HepG2 (cell line): ENCODE measurements around the gene CA12. TPM values are rescaled to one million over a fixed set of nuclear protein-coding genes. Genes with fewer than 3 reads are reported as not detected.

Experiments
- CREB1 ChIP-seq, 2 experiments: fragments of 450-650 bp in 1 of 2; IDR thresholded peaks; 2 replicates each; pipeline ENCODE4 v1.6.1; 2016 to 2017; ENCODE audit warnings: control low read depth in 1 of 2, mild to moderate bottlenecking in 1 of 2, missing compliant biosample characterization in 1 of 2, missing genetic modification characterization in 1 of 2
- KDM5A ChIP-seq: fragments of 200-600 bp; sonication (generic); IDR thresholded peaks from 2 replicates; pipeline ENCODE4 v1.7.0; 2018; ENCODE audit warnings: antibody characterized with exemption, mild to moderate bottlenecking, low read length, borderline replicate concordance
- KMT2A ChIP-seq: sonication (generic); formaldehyde crosslinking; IDR thresholded peaks from 2 replicates; pipeline ENCODE4 v1.4.0; 2020; ENCODE audit warnings: missing genetic modification reagents
- LCORL ChIP-seq, 2 experiments: fragments of 450-650 bp in 1 of 2; sonication (generic) in 1 of 2; formaldehyde crosslinking in 1 of 2; IDR thresholded peaks; 2 replicates each; pipeline versions ENCODE4 v1.5.0 to v1.6.1; 2017 to 2020; ENCODE audit warnings: antibody characterized with exemption in 1 of 2, missing genetic modification reagents in 1 of 2
- NKX3-1 ChIP-seq: sonication (generic); formaldehyde crosslinking; IDR thresholded peaks from 2 replicates; pipeline ENCODE4 v1.5.0; 2020; ENCODE audit warnings: missing genetic modification reagents
- PCBP1 ChIP-seq: fragments of 200-400 bp; formaldehyde crosslinking; IDR thresholded peaks from 2 replicates; pipeline ENCODE4 v1.6.1; 2017; ENCODE audit warnings: mild to moderate bottlenecking, low read depth, low read length, borderline replicate concordance
- RELA ChIP-seq: sonication (generic); formaldehyde crosslinking; IDR thresholded peaks from 2 replicates; pipeline ENCODE4 v1.4.0; 2020; ENCODE audit warnings: missing genetic modification reagents
- RXRB ChIP-seq: IDR thresholded peaks from 2 replicates; pipeline ENCODE4 v1.6.1; 2016; ENCODE audit warnings: borderline replicate concordance, missing genetic modification reagents, missing compliant biosample characterization
- SIN3A ChIP-seq: IDR thresholded peaks from 2 replicates; pipeline ENCODE4 v1.6.1; 2011; ENCODE audit warnings: low read depth, mild to moderate bottlenecking, control low read depth, low read length, borderline replicate concordance
- SIX1 ChIP-seq: sonication (generic); formaldehyde crosslinking; IDR thresholded peaks from 2 replicates; pipeline ENCODE4 v1.4.0; 2020; ENCODE audit warnings: missing genetic modification reagents, borderline replicate concordance
- SUZ12 ChIP-seq: fragments of 150-350 bp; IDR thresholded peaks from 2 replicates; pipeline ENCODE4 v1.6.1; 2014; ENCODE audit warnings: low read depth, low read length
- WIZ ChIP-seq: sonication (generic); formaldehyde crosslinking; IDR thresholded peaks from 2 replicates; pipeline ENCODE4 v1.5.1; 2020; ENCODE audit warnings: mild to moderate bottlenecking, missing genetic modification reagents
- ZBTB2 ChIP-seq: sonication (generic); formaldehyde crosslinking; IDR thresholded peaks from 2 replicates; pipeline ENCODE4 v1.8.0; 2022; ENCODE audit warnings: low read depth, missing genetic modification reagents
- ZGPAT ChIP-seq: IDR thresholded peaks from 2 replicates; pipeline ENCODE4 v1.6.1; 2016; ENCODE audit warnings: mild to moderate bottlenecking
- ZNF230 ChIP-seq: sonication (generic); formaldehyde crosslinking; IDR thresholded peaks from 2 replicates; pipeline ENCODE4 v1.4.0; 2020; ENCODE audit warnings: mild to moderate bottlenecking, missing genetic modification reagents
- ZNF431 ChIP-seq: sonication (generic); formaldehyde crosslinking; IDR thresholded peaks from 2 replicates; pipeline ENCODE4 v1.9.0; 2022; ENCODE audit warnings: missing genetic modification reagents, low read depth, mild to moderate bottlenecking, borderline replicate concordance
- ZNF446 ChIP-seq: sonication (generic); formaldehyde crosslinking; IDR thresholded peaks from 2 replicates; pipeline ENCODE4 v1.5.0; 2020; ENCODE audit warnings: mild to moderate bottlenecking, missing genetic modification reagents
- ZNF468 ChIP-seq: sonication (generic); formaldehyde crosslinking; IDR thresholded peaks from 2 replicates; pipeline ENCODE4 v1.8.0; 2022; ENCODE audit warnings: mild to moderate bottlenecking, moderate library complexity, missing genetic modification reagents
- ZNF564 ChIP-seq: sonication (generic); formaldehyde crosslinking; IDR thresholded peaks from 2 replicates; pipeline ENCODE4 v1.8.1; 2023; ENCODE audit warnings: mild to moderate bottlenecking, missing genetic modification reagents
- ZNF773 ChIP-seq: sonication (generic); formaldehyde crosslinking; IDR thresholded peaks from 2 replicates; pipeline ENCODE4 v1.4.0; 2020; ENCODE audit warnings: missing genetic modification reagents, borderline replicate concordance
- ZNF841 ChIP-seq: sonication (generic); formaldehyde crosslinking; IDR thresholded peaks from 2 replicates; pipeline ENCODE4 v1.8.1; 2023; ENCODE audit warnings: missing genetic modification reagents, borderline replicate concordance
- ZNF879 ChIP-seq: sonication (generic); formaldehyde crosslinking; IDR thresholded peaks from 2 replicates; pipeline ENCODE4 v1.8.1; 2023; ENCODE audit warnings: missing genetic modification reagents
- ZSCAN25 ChIP-seq: sonication (generic); formaldehyde crosslinking; IDR thresholded peaks from 2 replicates; pipeline ENCODE4 v1.8.0; 2022; ENCODE audit warnings: mild to moderate bottlenecking, missing genetic modification reagents
- polyA plus RNA-seq, 8 experiments: library from polyadenylated mRNA; depleted of rRNA in 3 of 8; stranded (reverse) in 7 of 8; unstranded in 1 of 8; fragments of >200 nt; fragmentation: Illumina TruSeq in 4 of 8; extraction: Trizol in 4 of 8; gene quantifications; 2 replicates each; pipeline versions ENCODE4 v1.2.1 to v1.2.3, GENCODE V29; 2011 to 2016; ENCODE audit warnings: low read depth in 4 of 8, missing spikeins in 1 of 8, mixed read lengths in 1 of 8; ENCODE audit not compliant: insufficient read depth in 1 of 8
- total RNA-seq, 5 experiments: library from RNA; depleted of rRNA; stranded (reverse); fragments of >200 nt; fragmentation: Illumina TruSeq; extraction: Trizol; gene quantifications; 2 replicates each; pipeline ENCODE4 v1.2.3, GENCODE V29; 2016; ENCODE audit warnings: low read depth in 1 of 5
- TF ChIP-seq, protein P1 (sequence below): sonication (generic); formaldehyde crosslinking; IDR thresholded peaks from 2 replicates; pipeline ENCODE4 v1.4.0; 2020; ENCODE audit warnings: missing genetic modification reagents, borderline replicate concordance

CA12 gene
- total and polyA plus RNA-seq, 2 of the 13 experiments (the other 11 are each of a cell fraction or from before 2014, with no cell fraction given) = 0.07 to 0.20 TPM

GRCh38 chr15:63401714-63402497, 20.3 kb upstream of the CA12 start (continued):
- TF ChIP-seq ZBTB2 (CRISPR knock-in tag) (no peak), ZNF431 (CRISPR knock-in tag) (0 out of 2 replicates have a peak, but pooled peaks have one; percentile 26), PCBP1 (no peak), SUZ12 (no peak), RXRB (CRISPR knock-in tag) (0 out of 2 replicates have a peak, but pooled peaks have one; percentile 39), ZNF446 (CRISPR knock-in tag) (no peak), ZNF773 (CRISPR knock-in tag) (no peak), CREB1 (IDR thresholded peaks at IDR 0.05) (no peak), CREB1 (CRISPR knock-in tag; IDR thresholded peaks at IDR 0.05) (no peak), SIN3A (no peak), NKX3-1 (CRISPR knock-in tag) (no peak), SIX1 (no peak), ZNF230 (no peak), ZNF841 (CRISPR knock-in tag) (no peak), KMT2A (CRISPR knock-in tag) (no peak), KDM5A (no peak), ZGPAT (peak; percentile 46; the same call in 1 of the 2 replicates), ZNF468 (CRISPR knock-in tag) (no peak), ZNF564 (no peak), LCORL (IDR thresholded peaks at IDR 0.05) (no peak), LCORL (CRISPR knock-in tag; IDR thresholded peaks at IDR 0.05) (peak; percentile 72), RELA (no peak), ZSCAN25 (no peak), ZNF879 (CRISPR knock-in tag) (no peak), WIZ (CRISPR knock-in tag) (no peak)
- TF ChIP-seq, protein P1, sequence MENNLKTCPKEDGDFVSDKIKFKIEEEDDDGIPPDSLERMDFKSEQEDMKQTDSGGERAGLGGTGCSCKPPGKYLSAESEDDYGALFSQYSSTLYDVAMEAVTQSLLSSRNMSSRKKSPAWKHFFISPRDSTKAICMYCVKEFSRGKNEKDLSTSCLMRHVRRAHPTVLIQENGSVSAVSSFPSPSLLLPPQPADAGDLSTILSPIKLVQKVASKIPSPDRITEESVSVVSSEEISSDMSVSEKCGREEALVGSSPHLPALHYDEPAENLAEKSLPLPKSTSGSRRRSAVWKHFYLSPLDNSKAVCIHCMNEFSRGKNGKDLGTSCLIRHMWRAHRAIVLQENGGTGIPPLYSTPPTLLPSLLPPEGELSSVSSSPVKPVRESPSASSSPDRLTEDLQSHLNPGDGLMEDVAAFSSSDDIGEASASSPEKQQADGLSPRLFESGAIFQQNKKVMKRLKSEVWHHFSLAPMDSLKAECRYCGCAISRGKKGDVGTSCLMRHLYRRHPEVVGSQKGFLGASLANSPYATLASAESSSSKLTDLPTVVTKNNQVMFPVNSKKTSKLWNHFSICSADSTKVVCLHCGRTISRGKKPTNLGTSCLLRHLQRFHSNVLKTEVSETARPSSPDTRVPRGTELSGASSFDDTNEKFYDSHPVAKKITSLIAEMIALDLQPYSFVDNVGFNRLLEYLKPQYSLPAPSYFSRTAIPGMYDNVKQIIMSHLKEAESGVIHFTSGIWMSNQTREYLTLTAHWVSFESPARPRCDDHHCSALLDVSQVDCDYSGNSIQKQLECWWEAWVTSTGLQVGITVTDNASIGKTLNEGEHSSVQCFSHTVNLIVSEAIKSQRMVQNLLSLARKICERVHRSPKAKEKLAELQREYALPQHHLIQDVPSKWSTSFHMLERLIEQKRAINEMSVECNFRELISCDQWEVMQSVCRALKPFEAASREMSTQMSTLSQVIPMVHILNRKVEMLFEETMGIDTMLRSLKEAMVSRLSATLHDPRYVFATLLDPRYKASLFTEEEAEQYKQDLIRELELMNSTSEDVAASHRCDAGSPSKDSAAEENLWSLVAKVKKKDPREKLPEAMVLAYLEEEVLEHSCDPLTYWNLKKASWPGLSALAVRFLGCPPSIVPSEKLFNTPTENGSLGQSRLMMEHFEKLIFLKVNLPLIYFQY = no peak
